Measurements from ENCODE around the gene CSNK1E. TPM values are rescaled to one million over a fixed set of nuclear protein-coding genes. Genes with fewer than 3 reads are reported as not detected.

CSNK1E gene
- total and polyA plus RNA-seq, 5 experiments from 2014 or later, result 9.1 to 116 (median 16.1) TPM

GRCh38 chr22:38282397-38282796 lies 34.8 kb downstream of the CSNK1E start:
- peaks cover 0 to 2% (median 0%) of the 10 kb centered on the region in 5 donors for H3K27me3 Mint-ChIP-seq
- no peaks in the 10 kb centered on the region for H3K4me1 Mint-ChIP-seq
- ATAC-seq, result no peak
- DNase-seq, result no peak
- no peaks in the 10 kb centered on the region for H3K9me3 Mint-ChIP-seq
- POLR2A ChIA-PET, result no interaction called here
- H3K36me3 Mint-ChIP-seq, result peaks cover 0 to 2% (median 0%) of the 10 kb centered on the region in 3 donors
- no peak overlapping the region for H3K4me3 Mint-ChIP-seq
- H3K27ac Mint-ChIP-seq, result no peak overlapping the region

GRCh38 chr22:38276166-38276565 lies 41.1 kb downstream of the CSNK1E start:
- Mint-ChIP-seq H3K27me3 (peaks cover 0 to 2% (median 0%) of the 10 kb centered on the region in 5 donors), H3K9me3 (no peaks in the 10 kb centered on the region), H3K27ac (peak overlapping the region in 1 of 10 donors; percentile 66), H3K36me3 (no peaks in the 10 kb centered on the region), H3K4me3 (peak overlapping the region in 1 of 10 donors; percentile 38), H3K4me1 (peaks cover 11 to 24% (median 20%) of the 10 kb centered on the region in 4 donors)
- POLR2A ChIA-PET, result interaction anchor here (1.2 kb wide), 1 partner anchor 95 kb away, joined by 4 read pairs; no protein-coding TSS in a partner anchor
- no peak for ATAC-seq
- no peak for DNase-seq

GRCh38 chr22:38273135-38273826 lies 44.0 kb downstream of the CSNK1E start:
- peak overlapping the region; percentile 93 to 98 (median 96) for H3K27ac Mint-ChIP-seq
- POLR2A ChIA-PET, result no interaction called here
- H3K4me3 Mint-ChIP-seq, result peak overlapping the region; percentile 87 to 95 (median 93)
- ATAC-seq (peak; percentile 6 to 7), DNase-seq (peak in 1 of 10 donors; percentile 21)
- H3K9me3 Mint-ChIP-seq, result no peaks in the 10 kb centered on the region
- peaks cover 24 to 48% (median 46%) of the 10 kb centered on the region in 4 donors for H3K4me1 Mint-ChIP-seq
- H3K36me3 Mint-ChIP-seq, result no peaks in the 10 kb centered on the region
- peaks cover 0 to 2% (median 0%) of the 10 kb centered on the region in 5 donors for H3K27me3 Mint-ChIP-seq

- peak; percentile 94 to 95 for ATAC-seq
- H3K36me3 Mint-ChIP-seq, result no peaks in the 10 kb centered on the region
- H3K27ac Mint-ChIP-seq, result peak within 1 kb of the TSS; percentile 93 to 98 (median 96)
- peak; percentile 72 to 92 (median 84) for DNase-seq
- no peaks in the 10 kb centered on the region for H3K9me3 Mint-ChIP-seq
- peak within 1 kb of the TSS; percentile 87 to 95 (median 93) for H3K4me3 Mint-ChIP-seq
- POLR2A ChIA-PET, result no interaction called here
- no peaks in the 10 kb centered on the region for H3K27me3 Mint-ChIP-seq
- peaks cover 26 to 55% (median 51%) of the 10 kb centered on the region in 4 donors for H3K4me1 Mint-ChIP-seq
These were observed 44.7 kb downstream of the CSNK1E start, which contains the start of gene TMEM184B for GRCh38 chr22:38272373-38273134. TSS of gene TMEM184B (minus strand) at chr22:38273010. CDS start at chr22:38247961, 25,049 bp downstream.

GRCh38 chr22:38271927-38272372 lies 45.3 kb downstream of the CSNK1E start:
- no peaks in the 10 kb centered on the region for H3K27me3 Mint-ChIP-seq
- peak overlapping the region; percentile 80 to 94 (median 90) for H3K4me3 Mint-ChIP-seq
- H3K4me1 Mint-ChIP-seq, result peaks cover 26 to 61% (median 57%) of the 10 kb centered on the region in 4 donors
- POLR2A ChIA-PET, result interaction anchor here (0.8 to 2.2 kb wide), 2 partner anchors 13 to 70 kb away, joined by 3 to 6 read pairs; partner anchors contain the start of gene MAFF
- no peaks in the 10 kb centered on the region for H3K36me3 Mint-ChIP-seq
- ATAC-seq (peak in 1 of 2 donors; percentile 10), DNase-seq (peak in 3 of 10 donors; percentile 19 to 31 (median 22))
- H3K27ac Mint-ChIP-seq, result peak overlapping the region; percentile 80 to 95 (median 90)
- H3K9me3 Mint-ChIP-seq, result no peaks in the 10 kb centered on the region

- Mint-ChIP-seq H3K9me3 (no peaks in the 10 kb centered on the region), H3K36me3 (no peaks in the 10 kb centered on the region), H3K27ac (peak overlapping the region in 8 of 10 donors; percentile 76 to 95 (median 90)), H3K4me1 (peaks cover 26 to 65% (median 65%) of the 10 kb centered on the region in 4 donors), H3K27me3 (no peaks in the 10 kb centered on the region), H3K4me3 (peak overlapping the region; percentile 80 to 94 (median 90))
- DNase-seq, result no peak
- ATAC-seq, result no peak
- POLR2A ChIA-PET, result interaction anchor here (0.7 to 2.2 kb wide), 3 partner anchors 13 to 69 kb away, joined by 3 to 6 read pairs (median 3); partner anchors contain the start of gene MAFF
These were observed 46.1 kb downstream of the CSNK1E start for GRCh38 chr22:38271101-38271500.

- Mint-ChIP-seq H3K27me3 (no peaks in the 10 kb centered on the region), H3K36me3 (no peaks in the 10 kb centered on the region), H3K4me1 (peaks cover 27 to 71% (median 69%) of the 10 kb centered on the region in 4 donors), H3K9me3 (no peaks in the 10 kb centered on the region), H3K4me3 (peak overlapping the region; percentile 23 to 93 (median 51)), H3K27ac (peak overlapping the region; percentile 53 to 94 (median 87))
- POLR2A ChIA-PET, result interaction anchor here (0.5 to 2.2 kb wide), 2 partner anchors 11 to 68 kb away, joined by 3 to 6 read pairs; partner anchors contain the start of gene MAFF
- ATAC-seq (no peak), DNase-seq (no peak)
These were observed 46.9 kb downstream of the CSNK1E start for GRCh38 chr22:38270091-38270992.

- POLR2A ChIA-PET, result interaction anchor here (0.5 kb wide), 1 partner anchor 12 kb away, joined by 3 read pairs; no protein-coding TSS in a partner anchor
- DNase-seq (no peak), ATAC-seq (no peak)
- Mint-ChIP-seq H3K9me3 (no peaks in the 10 kb centered on the region), H3K36me3 (no peaks in the 10 kb centered on the region), H3K4me1 (peaks cover 30 to 77% (median 72%) of the 10 kb centered on the region in 4 donors), H3K4me3 (no peak overlapping the region), H3K27me3 (no peaks in the 10 kb centered on the region), H3K27ac (peak overlapping the region in 8 of 10 donors; percentile 22 to 90 (median 60))
These were observed 47.8 kb downstream of the CSNK1E start for GRCh38 chr22:38269466-38269865.

GRCh38 chr22:38267086-38267485 lies 50.1 kb downstream of the CSNK1E start:
- Mint-ChIP-seq H3K27me3 (no peaks in the 10 kb centered on the region), H3K4me3 (peak overlapping the region; percentile 12 to 81 (median 62)), H3K27ac (peak overlapping the region; percentile 72 to 93 (median 90)), H3K9me3 (no peaks in the 10 kb centered on the region), H3K36me3 (peaks cover 0 to 11% (median 0%) of the 10 kb centered on the region in 3 donors), H3K4me1 (peaks cover 31 to 82% (median 66%) of the 10 kb centered on the region in 4 donors)
- peak in 9 of 10 donors; percentile 29 to 84 (median 70) for DNase-seq
- peak; percentile 89 to 97 for ATAC-seq
- POLR2A ChIA-PET, result interaction anchor here (0.7 to 1.2 kb wide), 3 partner anchors 48 to 64 kb away, joined by 3 read pairs; no protein-coding TSS in a partner anchor

- Mint-ChIP-seq H3K4me3 (peak overlapping the region in 5 of 10 donors; percentile 10 to 64 (median 58)), H3K4me1 (peaks cover 33 to 80% (median 61%) of the 10 kb centered on the region in 4 donors), H3K36me3 (peaks cover 0 to 11% (median 0%) of the 10 kb centered on the region in 3 donors), H3K9me3 (no peaks in the 10 kb centered on the region), H3K27ac (peak overlapping the region; percentile 72 to 93 (median 90)), H3K27me3 (no peaks in the 10 kb centered on the region)
- POLR2A ChIA-PET, result interaction anchor here (0.5 kb wide), 1 partner anchor 497 kb away, joined by 3 read pairs; no protein-coding TSS in a partner anchor
- ATAC-seq (no peak), DNase-seq (no peak)
These were observed 51.1 kb downstream of the CSNK1E start for GRCh38 chr22:38266120-38266519.

GRCh38 chr22:38264322-38264843 lies 52.9 kb downstream of the CSNK1E start:
- H3K4me1 Mint-ChIP-seq, result peaks cover 25 to 71% (median 54%) of the 10 kb centered on the region in 4 donors

More at GRCh38 chr22:38264322-38264843, 52.9 kb downstream of the CSNK1E start:
- H3K4me3 Mint-ChIP-seq, result no peak overlapping the region
- DNase-seq (no peak), ATAC-seq (no peak)
- POLR2A ChIA-PET, result no interaction called here
- peaks cover 0 to 16% (median 0%) of the 10 kb centered on the region in 3 donors for H3K36me3 Mint-ChIP-seq
- no peaks in the 10 kb centered on the region for H3K27me3 Mint-ChIP-seq
- peak overlapping the region in 1 of 10 donors; percentile 55 for H3K27ac Mint-ChIP-seq
- H3K9me3 Mint-ChIP-seq, result no peaks in the 10 kb centered on the region

Data from naive thymus-derived CD8-positive, alpha-beta T cell (primary cell).